Cardiac fibroblast (primary cell): ENCODE results near the gene CCDC192.
A peak's percentile ranks its signal among the peaks of the same experiment; 100 is the strongest.

Experiments used
- DNase-seq, 2 donors: peaks; one replicate each; pipeline versions ENCODE4 v3.0.0 to v3.0.0-alpha.2; 2010; ENCODE audit warnings: low read depth in 2 of 2
- H3K4me3 ChIP-seq, 2 donors: replicated peaks in 1 of 2; 1 replicate in 1 of 2; 2 replicates in 1 of 2; pipeline ENCODE4 v1.5.1; 2011; ENCODE audit warnings: low read depth in 2 of 2, low read length in 2 of 2, mild to moderate bottlenecking in 2 of 2, moderate library complexity in 1 of 2
- TF ChIP-seq, protein P1 (sequence below): IDR thresholded peaks from one replicate; pipeline ENCODE4 v1.5.1; 2011; ENCODE audit warnings: low read depth, mild to moderate bottlenecking, low read length, inconsistent platforms

CCDC192 gene

DNA sequence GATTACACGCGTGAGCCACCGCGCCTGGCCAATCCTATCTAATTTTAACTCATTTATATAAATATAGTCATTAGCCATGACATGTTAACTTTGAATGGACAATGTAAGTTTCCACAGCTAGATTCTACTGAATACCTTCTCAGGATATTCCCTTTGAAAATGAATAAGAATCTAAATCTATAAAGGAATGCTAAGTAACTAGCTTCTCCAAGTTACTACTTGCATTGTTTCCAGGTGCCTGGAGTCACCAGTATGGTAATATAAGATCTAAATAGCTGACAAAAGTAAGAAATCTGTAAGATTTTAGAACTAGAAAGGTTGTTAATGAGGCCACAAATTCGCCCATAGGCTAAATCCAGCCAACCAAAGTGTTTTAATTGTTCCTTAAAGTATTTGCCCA lies 191.3 kb downstream of the CCDC192 start:
- no peak for DNase-seq
- TF ChIP-seq, protein P1, sequence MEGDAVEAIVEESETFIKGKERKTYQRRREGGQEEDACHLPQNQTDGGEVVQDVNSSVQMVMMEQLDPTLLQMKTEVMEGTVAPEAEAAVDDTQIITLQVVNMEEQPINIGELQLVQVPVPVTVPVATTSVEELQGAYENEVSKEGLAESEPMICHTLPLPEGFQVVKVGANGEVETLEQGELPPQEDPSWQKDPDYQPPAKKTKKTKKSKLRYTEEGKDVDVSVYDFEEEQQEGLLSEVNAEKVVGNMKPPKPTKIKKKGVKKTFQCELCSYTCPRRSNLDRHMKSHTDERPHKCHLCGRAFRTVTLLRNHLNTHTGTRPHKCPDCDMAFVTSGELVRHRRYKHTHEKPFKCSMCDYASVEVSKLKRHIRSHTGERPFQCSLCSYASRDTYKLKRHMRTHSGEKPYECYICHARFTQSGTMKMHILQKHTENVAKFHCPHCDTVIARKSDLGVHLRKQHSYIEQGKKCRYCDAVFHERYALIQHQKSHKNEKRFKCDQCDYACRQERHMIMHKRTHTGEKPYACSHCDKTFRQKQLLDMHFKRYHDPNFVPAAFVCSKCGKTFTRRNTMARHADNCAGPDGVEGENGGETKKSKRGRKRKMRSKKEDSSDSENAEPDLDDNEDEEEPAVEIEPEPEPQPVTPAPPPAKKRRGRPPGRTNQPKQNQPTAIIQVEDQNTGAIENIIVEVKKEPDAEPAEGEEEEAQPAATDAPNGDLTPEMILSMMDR = no peak
- H3K4me3 ChIP-seq = no peak overlapping the region

- H3K4me3 ChIP-seq = no peak overlapping the region
- peak in 1 of 2 donors; percentile 47 for DNase-seq
- TF ChIP-seq, protein P1 = no peak
Measured at GRCh38 chr5:127898551-127899213, 195.5 kb downstream of the CCDC192 start.

DNA sequence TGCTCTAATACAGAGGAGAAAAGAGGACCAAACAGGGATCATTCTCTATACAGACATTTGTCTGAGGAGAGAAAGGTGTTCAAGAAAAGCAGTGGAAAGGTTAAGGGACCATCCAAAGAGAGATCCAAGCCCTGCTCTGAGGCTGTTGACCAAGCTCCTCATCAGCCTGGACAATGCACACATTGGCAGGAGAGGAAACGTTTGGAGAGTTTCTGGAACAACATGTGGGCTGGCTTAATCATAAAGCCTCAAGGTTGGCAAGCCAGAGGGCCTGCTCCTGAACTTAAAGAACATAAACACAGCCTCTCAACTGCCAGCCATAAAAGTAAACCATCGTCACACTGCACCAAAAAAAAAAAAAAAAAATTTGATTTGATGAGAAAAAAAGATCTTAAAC lies 196.0 kb downstream of the CCDC192 start:
- DNase-seq = no peak
- no peak overlapping the region for H3K4me3 ChIP-seq
- TF ChIP-seq, protein P1 = no peak

- TF ChIP-seq, protein P1 = no peak
- no peak overlapping the region for H3K4me3 ChIP-seq
- no peak for DNase-seq
Measured at GRCh38 chr5:127906562-127907204, 203.5 kb downstream of the CCDC192 start.

DNA sequence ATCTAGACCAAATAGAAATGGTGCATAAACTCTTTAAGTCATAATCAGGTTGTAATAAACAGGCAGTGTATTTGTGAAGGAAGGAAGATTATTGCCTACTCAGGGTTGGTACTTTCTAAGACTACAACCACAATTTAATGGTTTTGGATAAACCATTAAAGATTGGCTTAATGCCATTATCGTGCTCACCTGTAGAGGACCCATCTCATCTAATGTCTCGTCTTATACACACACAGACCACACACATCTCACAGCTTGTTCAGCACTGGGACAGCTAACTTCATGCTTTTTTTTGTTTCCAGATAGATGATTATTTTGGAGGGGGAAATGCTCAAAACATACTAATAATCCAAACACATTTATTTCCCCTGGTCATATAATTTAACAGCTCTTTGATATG lies 204.7 kb downstream of the CCDC192 start:
- H3K4me3 ChIP-seq = no peak overlapping the region
- TF ChIP-seq, protein P1 = no peak
- no peak for DNase-seq

DNA sequence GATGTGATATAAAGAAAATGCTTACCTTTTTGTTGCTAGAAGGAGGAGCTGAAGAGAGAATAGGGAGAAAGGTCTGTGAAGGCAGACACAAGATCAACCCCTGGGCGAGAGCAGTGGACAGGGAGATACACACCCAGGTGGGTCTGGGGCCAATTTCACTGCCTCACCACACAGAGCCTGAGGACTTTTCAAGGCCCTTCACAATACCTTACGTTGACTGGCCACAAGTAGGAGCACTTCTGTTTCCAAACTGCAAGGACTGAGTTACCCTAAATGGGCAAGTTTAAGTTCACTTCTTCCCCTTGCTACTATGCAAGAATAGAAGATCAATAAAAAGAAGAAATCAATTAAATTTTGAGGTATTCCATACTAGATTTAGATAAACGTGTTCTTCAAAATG lies 205.9 kb downstream of the CCDC192 start:
- peak; percentile 75 to 78 for DNase-seq
- TF ChIP-seq, protein P1 = peak; percentile 79
- H3K4me3 ChIP-seq = no peak overlapping the region
